GM19397 (cell line): ENCODE results near the gene KRTAP10-10.
"Not testable (repeated sequence)": the region's sequence is repeated elsewhere in the genome, so short reads cannot be mapped to it uniquely, and the experiment has no call there.

ENCODE experiments used
- ATAC-seq: cut with Tn5 transposase; IDR thresholded peaks from one replicate; pipeline ENCODE4 v1.9.1; 2021; ENCODE audit warnings: mild to moderate bottlenecking, moderate library complexity; ENCODE audit not compliant: unreplicated experiment

The KRTAP10-10 gene

DNA sequence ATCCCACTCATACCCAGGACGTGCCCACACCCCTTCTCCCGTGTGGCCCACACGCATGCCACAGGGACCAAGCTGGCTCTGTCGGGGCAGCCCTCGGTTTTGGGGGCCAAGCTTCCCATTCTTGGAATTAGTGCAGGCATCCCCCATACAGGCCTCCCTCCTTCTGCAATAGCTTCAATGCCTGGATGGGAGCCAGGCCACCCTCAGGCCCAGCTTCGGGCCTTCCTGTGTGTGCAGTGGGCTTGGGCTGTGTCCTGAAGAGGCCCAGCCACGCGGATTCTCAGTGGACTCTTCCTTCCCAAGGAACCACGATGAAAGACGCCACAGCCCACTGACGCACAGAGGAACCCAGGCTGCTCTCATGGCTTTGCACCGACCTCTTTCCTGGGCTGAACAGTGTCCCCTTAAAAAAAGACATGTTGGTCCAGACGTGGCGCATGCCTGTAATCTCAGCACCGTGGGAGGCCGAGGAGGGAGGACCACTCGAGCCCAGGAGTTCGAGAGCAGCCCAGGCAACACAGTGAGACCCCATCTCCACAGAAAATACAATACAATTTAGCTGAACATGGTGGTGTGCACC lies 12.5 kb downstream of the KRTAP10-10 start:
- no peak for ATAC-seq

DNA sequence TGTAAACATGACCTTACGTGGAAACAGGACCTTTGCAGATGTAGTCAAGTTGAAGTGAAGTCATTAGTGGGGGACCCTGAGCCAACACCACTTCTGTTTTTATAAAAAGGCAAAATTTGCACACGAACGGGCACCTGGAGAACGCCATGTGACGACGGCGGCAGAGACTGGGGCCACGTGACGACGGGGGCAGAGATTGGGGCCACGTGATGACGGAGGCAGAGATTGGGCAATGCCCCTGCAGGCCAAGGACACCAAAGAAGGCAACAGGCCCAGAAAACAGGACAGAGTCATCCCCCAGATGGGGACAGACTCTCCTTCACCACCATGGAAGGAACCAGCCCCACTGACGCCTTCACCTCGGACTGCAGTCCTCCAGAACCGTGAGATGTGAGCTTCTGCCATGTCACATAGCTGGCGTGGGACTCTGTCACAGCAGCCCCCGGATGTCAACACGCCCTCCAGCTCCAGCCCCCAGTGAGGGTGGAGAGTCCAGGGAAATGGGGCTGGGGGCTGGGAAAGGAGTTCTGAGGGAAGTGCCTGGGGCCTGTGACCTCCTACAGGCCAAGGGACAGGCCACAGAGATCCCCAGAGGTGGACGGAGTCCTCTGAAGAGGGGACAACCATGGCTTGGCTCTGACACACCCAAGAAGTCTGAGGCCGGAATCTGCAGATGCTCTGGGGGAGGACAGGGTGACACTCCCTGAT lies 13.3 kb downstream of the KRTAP10-10 start:
- ATAC-seq = no peak

DNA sequence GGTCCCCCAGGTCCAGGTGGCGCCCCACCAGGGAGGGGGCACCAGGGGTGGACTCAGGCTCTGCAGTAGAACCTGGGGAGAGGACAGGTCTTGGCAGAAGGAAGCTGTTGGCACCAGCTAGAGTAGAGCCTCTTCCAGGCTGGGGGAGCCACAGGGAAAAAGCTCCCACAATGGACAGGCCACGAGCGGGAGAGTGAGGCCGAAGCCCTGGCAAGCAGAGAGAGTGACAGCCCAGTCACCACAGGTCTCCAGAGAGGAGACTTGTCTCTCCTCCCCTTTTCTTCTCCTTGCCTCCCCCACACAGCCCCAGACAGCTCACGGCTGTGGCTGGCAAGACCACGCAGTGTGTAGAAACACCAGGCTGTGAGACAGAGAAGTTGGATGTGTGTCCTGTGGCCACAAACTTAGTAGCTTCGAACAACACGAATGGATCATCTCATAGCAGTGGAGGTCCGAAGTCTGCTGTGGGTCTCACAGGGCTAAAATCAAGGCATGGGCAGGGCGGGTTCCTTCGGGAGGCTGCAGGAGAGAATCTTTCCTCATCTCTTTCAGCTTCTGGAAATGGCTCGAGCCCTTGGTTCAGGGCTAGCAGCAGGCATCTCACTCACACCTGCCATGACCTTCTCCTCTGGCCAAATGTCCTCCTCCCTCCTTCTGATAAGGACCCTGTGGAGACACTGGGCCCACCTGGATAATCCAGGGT lies 14.0 kb downstream of the KRTAP10-10 start:
- ATAC-seq = no peak

DNA sequence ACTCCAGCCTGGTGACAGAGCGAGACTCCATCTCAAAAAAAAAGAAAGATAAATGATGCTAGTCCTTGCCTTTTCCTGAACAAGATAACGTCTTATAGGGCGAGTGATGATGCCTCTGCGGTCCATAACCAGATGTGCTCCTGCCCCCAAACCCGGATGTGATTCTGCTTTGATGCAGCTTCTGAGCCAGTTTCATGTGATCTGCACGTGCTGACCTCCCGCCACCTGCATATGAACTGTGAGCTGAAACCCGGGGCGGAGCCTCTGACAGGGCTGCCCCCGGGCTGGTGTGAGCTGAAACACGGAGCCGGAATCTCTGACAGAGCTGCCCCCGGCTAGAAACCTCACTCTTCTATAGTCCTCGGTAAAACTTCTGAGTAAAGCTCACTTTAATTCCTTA lies 16.0 kb downstream of the KRTAP10-10 start:
- ATAC-seq = no peak

DNA sequence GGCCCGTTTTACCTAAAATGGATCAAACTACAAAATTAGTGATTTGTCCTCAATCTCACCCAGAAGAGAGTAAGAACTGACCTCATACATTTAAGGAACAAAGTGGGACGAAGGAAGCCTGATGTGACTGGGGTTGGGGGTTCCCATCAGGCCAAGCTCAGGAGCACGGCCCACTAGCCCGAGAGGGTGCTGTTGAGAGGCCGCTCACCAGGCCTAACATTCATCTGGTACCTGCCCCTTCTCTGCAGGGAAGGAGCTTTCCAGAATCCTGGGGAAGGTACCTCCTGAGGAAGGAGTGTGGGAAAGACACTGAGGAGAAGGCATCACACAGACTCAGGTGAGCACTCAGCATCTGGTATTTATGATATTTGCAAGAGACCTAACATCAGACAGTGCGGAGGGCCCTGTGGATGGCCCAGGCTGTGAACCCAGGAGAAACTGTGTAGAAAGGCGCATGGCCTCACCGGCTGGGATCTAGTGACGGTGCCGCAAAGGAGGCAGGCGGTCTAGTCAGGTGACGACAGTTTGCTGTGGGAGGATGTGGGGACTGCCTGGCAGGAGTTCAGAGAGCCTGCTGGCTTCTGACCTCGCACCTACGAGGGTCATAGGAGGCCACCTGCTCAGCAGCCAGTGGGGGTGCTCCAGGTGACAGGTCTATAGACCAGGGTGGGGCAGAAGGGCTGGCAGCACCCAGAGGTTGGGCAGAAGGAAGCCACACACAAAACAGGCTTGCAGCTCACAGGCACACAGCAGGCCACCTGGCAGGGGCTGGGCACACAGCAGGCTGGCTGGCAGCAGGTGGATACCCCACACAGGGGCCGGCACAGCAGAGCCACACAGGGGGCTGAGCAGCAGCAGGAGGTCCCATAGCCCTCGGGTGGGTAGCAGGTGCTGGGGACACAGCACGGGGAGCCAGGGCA lies 16.8 kb downstream of the KRTAP10-10 start:
- no peak for ATAC-seq

DNA sequence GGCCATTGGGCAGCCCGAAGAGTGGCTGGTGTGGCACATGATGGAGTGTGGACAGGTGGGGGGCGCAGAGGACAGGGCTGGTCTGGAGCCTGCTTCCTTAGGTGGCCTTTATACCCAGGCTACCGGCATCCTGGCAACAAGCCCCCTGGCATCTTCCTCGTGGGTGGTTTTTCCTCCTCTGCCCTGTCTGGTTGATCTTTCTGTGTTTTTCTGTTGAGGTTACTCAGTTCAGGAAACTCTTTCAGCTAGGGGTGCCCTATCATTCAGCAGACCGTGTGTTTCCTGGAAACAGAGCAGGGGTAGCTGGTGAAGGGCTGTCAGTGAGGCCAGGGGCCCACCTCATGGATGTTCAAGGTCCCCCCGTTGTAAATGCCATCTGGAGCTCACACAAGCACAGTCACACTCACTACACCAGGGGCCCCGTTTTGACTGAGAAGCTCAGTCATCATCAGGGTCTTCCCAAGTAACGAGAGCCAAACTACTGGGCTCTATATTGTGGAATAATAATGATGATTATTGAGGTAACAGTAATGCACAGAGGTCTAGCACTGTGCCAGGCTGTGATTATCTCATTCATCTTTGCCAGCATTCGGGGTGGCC lies 17.5 kb downstream of the KRTAP10-10 start, which contains the start of gene KRTAP12-4:
TSS of gene KRTAP12-4 (minus strand) at position 84 of the 600 bp plus-strand sequence. CDS start at position 39, 45 bp downstream.
- ATAC-seq = no peak

DNA sequence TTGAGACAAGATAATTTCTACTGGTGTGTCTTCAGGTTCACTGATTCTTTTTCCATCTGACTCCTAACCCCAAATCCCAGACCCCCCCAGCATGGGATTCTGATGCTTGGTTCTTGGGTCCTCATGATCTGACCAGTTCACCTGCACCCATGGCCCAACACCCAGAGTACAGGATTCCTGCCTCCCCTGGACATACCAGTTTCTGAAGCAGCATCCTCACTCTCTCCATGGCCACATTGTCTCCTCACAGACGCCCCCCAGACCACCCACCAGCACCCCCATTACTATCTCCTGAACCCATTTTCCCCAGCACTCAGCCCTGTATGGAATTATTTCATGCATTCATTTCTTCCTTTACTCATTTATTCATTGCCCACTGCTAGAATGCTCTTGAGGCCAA lies 19.7 kb downstream of the KRTAP10-10 start:
- ATAC-seq = no peak

DNA sequence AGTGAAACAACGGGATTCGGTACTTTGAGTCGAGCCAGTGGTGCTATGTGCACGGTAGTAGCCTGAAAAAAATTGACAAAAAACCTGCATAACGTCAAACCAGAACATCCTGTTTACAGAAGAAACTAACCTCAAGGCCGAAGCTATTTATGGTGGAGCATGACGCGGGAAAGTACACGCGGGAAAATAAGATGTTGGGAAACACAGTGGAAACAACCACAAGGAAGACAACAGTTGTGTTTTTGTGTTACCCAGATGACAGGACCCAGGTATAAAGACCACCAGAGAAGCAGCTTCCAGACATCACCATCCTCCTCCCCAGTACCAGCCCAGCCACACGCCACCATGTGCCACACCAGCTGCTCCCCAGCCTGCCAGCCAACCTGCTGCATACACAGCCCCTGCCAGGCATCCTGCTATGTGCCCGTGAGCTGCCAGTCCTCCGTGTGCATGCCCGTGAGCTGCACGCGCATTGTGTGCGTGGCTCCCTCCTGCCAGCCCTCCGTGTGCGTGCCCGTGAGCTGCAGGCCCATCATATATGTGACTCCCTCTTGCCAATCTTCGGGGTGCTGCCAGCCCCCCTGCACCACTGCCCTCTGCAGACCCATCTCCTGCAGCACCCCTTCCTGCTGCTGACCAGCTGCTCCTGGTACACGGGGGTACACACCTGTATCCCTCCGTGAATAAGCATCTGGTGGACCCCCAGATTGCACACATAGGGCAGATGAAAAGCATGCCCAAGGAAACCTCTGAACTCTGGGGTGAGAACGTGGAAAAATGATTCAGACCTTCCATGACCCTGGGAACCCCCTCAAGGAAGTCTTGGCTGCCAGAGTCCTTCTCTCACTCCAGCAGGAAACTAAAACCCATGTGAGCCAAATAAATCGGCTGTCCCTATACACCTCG lies 20.7 kb downstream of the KRTAP10-10 start, which contains the start of gene KRTAP12-3:
TSS of gene KRTAP12-3 (plus strand) at position 298 of the 906 bp plus-strand sequence. CDS start at position 346, 48 bp downstream.
- ATAC-seq = no peak

DNA sequence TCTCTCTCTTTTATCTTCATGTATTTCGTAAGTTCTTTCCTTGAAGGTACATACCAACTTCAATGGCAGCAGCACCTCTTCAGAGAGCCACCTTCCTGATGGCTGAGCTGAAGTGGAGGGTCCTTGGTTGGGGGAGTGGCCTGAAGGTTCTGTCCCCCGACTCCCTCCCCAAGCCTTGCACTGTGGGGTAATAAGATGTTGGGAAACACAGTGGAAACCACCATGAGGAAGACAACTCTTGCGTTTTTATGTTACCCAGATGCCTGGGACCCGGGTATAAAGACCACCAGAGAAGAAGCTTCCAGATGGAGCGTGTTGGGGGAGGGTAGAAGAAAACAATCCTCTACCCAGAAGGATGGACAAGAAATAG lies 21.4 kb downstream of the KRTAP10-10 start:
- no peak for ATAC-seq

DNA sequence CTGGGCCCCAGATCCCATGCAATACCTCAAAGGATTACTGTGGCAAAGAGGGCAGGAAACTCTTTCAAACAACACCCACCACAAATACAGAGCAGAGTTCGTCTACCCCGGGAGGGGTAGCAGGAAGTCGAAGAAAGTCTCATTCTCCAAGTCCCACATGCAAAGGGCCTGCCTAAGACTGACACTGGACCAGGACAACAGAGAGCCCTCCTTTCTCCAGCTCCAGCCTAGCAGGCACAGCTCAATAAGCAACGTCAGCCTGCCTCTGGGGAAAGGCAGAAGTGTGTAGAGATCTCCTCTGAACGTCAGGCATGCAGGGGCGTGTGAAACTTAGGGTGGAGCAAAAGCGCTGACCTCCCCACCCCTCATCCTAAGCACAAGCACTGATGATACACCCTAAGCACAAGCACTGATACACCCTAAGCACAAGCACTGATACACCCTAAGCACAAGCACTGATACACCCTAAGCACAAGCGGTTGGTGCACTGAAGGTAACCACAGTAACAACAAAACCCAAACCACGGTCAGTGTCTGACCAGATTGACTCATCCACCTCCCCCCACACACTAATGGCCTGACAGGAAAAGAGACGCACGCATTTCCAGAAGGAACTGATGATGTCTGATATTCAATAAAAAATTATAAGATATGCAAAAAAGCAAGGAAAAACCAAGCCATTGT lies 21.9 kb downstream of the KRTAP10-10 start:
- no peak for ATAC-seq

DNA sequence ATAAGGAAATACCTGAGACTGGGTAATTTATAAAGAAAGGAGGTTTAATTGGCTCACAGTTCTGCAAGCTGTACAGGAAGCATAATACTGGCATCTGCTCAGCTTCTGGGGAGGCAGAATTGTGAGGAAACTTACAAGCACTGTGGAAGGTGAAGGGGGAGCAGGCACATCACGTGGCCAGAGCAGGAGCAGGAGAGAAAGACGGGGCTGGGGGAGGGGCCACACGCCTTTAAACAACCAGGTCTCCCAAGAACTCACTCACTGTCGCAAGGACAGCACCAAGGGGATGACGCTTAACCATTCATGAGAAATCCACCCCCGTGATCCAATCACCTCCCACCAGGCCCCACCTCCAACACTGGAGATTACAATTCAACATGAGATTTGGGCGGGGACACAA lies 24.4 kb downstream of the KRTAP10-10 start:
- ATAC-seq = not testable (repeated sequence)

DNA sequence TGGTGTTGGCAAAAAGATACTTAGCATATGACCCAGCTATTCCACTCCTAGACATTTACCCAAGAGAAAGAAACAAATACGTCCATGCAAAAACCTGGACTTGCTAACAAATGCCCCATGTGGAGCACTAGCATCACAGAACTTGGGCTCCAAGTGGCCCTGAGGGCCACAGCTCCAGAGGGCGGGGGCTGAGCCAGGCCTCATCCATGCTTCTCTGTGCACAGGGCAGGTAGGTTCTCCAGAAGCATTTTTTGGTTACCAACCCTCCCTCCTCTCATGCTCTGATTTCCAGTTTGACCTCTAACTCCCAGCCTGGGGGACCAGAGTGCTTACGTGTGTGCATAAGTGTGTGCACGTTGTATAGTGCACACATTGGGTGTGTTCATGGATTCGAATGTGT lies 27.5 kb downstream of the KRTAP10-10 start:
- ATAC-seq = no peak

DNA sequence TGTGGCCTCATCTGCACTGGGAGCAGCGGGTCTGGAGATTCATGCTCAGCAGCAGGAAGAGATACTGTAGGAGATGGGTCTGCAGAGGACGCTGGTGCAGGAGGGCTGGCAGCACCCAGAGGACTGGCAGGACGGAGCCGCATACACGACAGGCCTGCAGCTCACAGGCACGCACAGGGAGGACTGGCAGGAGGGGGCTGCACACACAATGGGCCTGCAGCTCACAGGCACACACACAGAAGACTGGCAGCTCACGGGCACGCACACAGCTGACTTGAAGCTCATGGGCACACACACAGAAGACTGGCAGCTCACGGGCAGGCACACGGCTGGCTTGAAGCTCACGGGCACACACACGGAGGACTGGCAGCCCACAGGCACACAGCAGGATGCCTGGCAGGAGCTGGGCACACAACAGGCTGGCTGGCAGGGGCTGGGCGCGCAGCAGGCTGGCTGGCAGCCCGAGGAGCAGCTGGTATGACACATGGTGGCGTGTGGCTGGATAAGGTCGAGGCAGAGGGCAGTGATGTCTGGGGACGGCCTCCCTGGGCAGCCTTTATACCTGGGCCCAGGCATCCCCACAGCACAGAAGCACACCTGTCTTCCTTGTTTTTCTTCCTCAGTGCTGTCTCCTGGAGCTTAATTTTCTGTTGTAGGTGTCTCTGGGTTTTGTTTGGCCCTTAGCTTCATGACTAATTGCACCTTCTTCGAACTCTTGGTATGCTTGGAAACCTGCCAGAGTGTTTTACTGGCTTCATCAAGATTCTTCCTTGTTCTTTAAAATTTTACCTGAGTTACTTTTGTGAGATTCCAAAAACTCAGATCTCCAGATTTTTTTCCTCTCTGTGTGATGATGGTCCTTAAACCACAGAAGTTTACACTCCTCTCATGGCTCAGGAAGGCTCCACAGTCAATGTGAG lies 29.5 kb downstream of the KRTAP10-10 start, which contains the start of gene KRTAP12-2:
TSS of gene KRTAP12-2 (minus strand) at position 527 of the 920 bp plus-strand sequence. CDS start at position 486, 41 bp downstream.
- ATAC-seq = no peak

DNA sequence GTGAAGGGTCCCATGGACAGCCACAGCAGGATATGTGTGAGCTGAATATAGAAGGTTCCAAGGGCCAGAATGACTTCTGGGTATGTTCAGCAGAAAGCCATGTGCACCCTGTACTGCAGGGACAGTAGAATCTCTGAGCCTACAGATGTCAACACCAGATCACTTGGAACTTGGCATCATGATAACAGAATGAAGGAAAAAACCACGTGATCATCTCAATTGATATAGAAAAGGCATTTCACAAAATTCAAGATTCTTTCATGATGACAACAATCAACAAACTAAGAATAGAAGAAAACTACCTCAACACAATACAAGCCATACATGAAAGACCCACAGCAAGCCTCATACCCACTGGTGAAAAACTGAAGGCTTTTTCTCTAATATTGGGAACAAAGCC lies 30.5 kb downstream of the KRTAP10-10 start:
- ATAC-seq = no peak

DNA sequence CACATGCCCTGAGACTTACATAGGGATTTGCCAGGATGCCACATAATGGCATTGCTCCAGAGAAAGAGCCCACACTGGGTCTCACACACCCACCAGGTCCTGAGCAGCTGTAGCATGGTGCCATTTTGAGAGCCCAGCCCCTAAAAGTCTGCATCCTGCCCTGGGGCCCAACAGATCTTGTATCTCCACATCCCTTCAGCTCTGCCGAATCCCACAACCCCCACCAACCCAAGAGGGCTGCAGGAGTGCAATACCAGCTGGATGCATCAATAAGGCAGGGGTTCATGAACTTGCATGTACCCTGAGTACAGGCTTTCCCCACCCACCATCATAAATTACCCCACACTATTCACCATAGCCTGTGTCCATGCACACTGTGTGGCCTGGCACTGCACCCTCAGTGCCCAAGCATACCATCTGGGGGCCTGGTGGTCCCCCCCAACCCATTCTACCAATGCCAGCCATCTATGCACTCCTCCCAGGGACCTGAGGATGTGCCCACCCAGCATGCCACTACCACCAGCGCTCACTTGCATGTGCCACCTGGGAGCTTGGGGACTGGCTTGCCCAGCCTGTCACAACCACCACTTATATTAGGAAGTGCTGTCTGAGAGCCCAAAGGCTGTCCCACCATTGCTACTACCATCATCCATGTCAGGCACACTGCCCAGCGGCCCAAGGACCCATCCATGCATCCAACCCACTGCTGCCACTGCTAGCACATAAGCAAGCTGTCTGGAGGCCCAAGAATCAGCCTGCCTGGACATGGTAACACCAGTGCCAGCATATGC lies 33.7 kb downstream of the KRTAP10-10 start:
- no peak for ATAC-seq

DNA sequence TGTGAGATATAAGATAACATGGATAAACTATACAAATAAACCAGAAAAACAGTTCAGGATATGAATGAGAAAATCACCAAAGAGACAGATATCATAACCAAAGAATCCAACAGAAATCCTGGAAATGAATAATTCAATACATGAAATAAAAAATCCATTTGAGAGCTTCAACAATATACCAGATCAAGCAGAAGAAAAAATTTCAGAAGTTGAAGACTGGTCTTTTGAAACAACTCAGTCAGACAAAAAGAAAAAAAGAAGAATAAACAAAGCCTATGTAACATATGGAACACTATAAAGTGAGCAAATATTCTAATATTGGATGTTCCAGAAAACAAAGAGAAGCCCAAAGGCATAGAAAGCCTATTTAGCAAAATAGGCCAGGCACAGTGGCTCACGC lies 34.8 kb downstream of the KRTAP10-10 start:
- ATAC-seq = no peak

DNA sequence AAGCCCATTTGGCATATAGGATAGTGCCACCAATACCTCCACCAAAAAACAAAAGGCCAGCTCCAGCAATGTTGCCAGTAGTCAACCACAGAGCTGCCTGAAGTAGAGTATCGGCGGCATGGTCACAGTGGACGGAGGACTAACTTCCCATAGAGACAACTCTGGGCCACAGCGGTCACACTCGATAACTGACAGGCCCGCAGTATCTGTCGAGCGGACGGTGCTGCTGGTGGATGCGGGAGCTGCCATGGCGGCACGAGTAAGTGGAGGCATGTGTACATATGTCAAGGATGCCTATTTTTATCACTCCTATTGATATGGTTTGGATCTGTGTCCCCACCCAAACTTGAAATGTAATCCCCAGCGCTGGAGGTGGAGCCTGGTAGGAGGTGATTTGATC lies 40.7 kb downstream of the KRTAP10-10 start:
- no peak for ATAC-seq
